GM12878 (cell line): Measurements from ENCODE around the gene PREX1.

Source experiments
- BCL11A ChIP-seq: IDR thresholded peaks from 2 replicates; pipeline ENCODE4 v1.6.1; 2011; ENCODE audit warnings: low read depth, low read length
- CBX5 ChIP-seq: sonication (generic); IDR thresholded peaks from 2 replicates; pipeline ENCODE4 v1.6.1; 2016; ENCODE audit warnings: low read depth, moderate library complexity, mild to moderate bottlenecking, inconsistent platforms
- EP300 ChIP-seq, 2 experiments: fragments of 150-350 bp in 1 of 2; IDR thresholded peaks; 2 replicates each; pipeline ENCODE4 v1.6.1; 2011 to 2012; ENCODE audit warnings: low read depth in 2 of 2, low read length in 2 of 2, borderline replicate concordance in 1 of 2, improper control_type of control experiment in 1 of 2, inconsistent platforms in 1 of 2; ENCODE audit not compliant: control insufficient read depth in 1 of 2
- NFIC ChIP-seq: IDR thresholded peaks from 2 replicates; pipeline ENCODE4 v1.6.1; 2012; ENCODE audit warnings: low read depth, mild to moderate bottlenecking, inconsistent platforms, low read length, moderate library complexity
- NRF1 ChIP-seq: conservative IDR thresholded peaks from 2 replicates; pipeline ENCODE4 v1.6.1; 2011; ENCODE audit warnings: mild to moderate bottlenecking, low read depth, low read length, improper control_type of control experiment
- POLR2A ChIP-seq: IDR thresholded peaks from 2 replicates; pipeline ENCODE4 v1.6.1; 2011; ENCODE audit warnings: low read depth, mild to moderate bottlenecking, low read length
- SPI1 ChIP-seq: IDR thresholded peaks from 2 replicates; pipeline ENCODE4 v1.6.1; 2011; ENCODE audit warnings: low read depth, mild to moderate bottlenecking, low read length, moderate library complexity, borderline replicate concordance; ENCODE audit not compliant: insufficient read depth
- SUPT20H ChIP-seq: IDR thresholded peaks from 2 replicates; pipeline ENCODE4 v1.6.1; 2011; ENCODE audit warnings: low read depth, mild to moderate bottlenecking, low read length, moderate library complexity, borderline replicate concordance; ENCODE audit not compliant: control insufficient read depth
- SUZ12 ChIP-seq: fragments of 200-600 bp; sonication (generic); IDR thresholded peaks from one replicate; pipeline ENCODE4 v1.6.1; 2018; ENCODE audit warnings: antibody characterized with exemption, mild to moderate bottlenecking; ENCODE audit not compliant: unreplicated experiment
- ZNF274 ChIP-seq: IDR thresholded peaks from one replicate; pipeline ENCODE4 v1.8.0; 2011; ENCODE audit not compliant: insufficient read length, insufficient read depth
- ZNF384 ChIP-seq: IDR thresholded peaks from 2 replicates; pipeline ENCODE4 v1.6.1; 2012; ENCODE audit warnings: low read depth, mild to moderate bottlenecking, low read length, improper control_type of control experiment, borderline replicate concordance
- TF ChIP-seq, protein P1 (sequence below), 3 experiments: IDR thresholded peaks in 2 of 3; conservative IDR thresholded peaks in 1 of 3; 2 replicates each; pipeline ENCODE4 v1.5.1; 2011; ENCODE audit warnings: low read depth in 3 of 3, low read length in 3 of 3, mild to moderate bottlenecking in 3 of 3, control low read depth in 2 of 3, moderate library complexity in 2 of 3, inconsistent platforms in 1 of 3, mixed read lengths in 1 of 3; ENCODE audit not compliant: control insufficient read depth in 2 of 3, insufficient read depth in 1 of 3; ENCODE audit errors: extremely low read depth in 1 of 3
- TF ChIP-seq, protein P2 (sequence below): fragments of 450-650 bp; IDR thresholded peaks from 2 replicates; pipeline ENCODE4 v1.6.1; 2017; ENCODE audit warnings: antibody characterized with exemption, mild to moderate bottlenecking, moderate library complexity
- TF ChIP-seq, protein P3 (sequence below): IDR thresholded peaks from 2 replicates; pipeline ENCODE4 v1.6.1; 2012; ENCODE audit warnings: mild to moderate bottlenecking, low read depth, low read length

DNA sequence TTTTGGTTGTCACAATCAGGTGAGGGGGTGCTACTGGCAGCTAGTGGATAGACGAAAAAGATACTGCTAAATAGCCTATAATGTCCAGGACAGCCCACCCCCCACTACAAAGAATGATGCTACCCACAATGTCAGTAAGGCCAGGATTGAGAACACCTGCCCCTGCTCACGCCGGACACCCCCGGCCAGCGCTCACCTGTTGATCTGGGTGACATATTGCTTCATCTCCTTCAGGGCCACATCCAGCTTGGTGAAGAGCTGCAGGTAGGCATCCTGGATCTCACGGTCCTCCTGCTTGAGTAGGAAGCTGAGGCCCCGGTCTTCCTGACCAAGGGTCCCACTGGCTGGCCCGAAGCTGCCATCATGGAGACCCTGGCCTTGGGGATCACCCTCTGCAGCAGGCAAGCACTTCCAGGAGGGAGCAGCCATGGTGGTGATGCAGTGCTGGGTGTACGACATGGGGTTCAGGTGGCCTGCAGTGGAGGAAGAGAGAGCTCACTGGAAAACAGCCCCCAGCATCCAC, 178.6 kb downstream of the PREX1 start:
- TF ChIP-seq NRF1 (no peak), SUZ12 (no peak), EP300 (IDR thresholded peaks at IDR 0.05; ENCODE audit: borderline replicate concordance in 1 of 2, control insufficient read depth in 1 of 2, low read depth in 2 of 2, low read length in 2 of 2) (no peak), ZNF274 (no peak), SPI1 (no peak), POLR2A (no peak; the same call in 1 of the 2 replicates), ZNF384 (no peak), CBX5 (no peak), NFIC (no peak), BCL11A (no peak), SUPT20H (no peak)
- TF ChIP-seq, protein P1, sequence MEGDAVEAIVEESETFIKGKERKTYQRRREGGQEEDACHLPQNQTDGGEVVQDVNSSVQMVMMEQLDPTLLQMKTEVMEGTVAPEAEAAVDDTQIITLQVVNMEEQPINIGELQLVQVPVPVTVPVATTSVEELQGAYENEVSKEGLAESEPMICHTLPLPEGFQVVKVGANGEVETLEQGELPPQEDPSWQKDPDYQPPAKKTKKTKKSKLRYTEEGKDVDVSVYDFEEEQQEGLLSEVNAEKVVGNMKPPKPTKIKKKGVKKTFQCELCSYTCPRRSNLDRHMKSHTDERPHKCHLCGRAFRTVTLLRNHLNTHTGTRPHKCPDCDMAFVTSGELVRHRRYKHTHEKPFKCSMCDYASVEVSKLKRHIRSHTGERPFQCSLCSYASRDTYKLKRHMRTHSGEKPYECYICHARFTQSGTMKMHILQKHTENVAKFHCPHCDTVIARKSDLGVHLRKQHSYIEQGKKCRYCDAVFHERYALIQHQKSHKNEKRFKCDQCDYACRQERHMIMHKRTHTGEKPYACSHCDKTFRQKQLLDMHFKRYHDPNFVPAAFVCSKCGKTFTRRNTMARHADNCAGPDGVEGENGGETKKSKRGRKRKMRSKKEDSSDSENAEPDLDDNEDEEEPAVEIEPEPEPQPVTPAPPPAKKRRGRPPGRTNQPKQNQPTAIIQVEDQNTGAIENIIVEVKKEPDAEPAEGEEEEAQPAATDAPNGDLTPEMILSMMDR (IDR thresholded peaks at IDR 0.05 in 2 of 3, conservative IDR thresholded peaks at IDR 0.05 in 1 of 3; ENCODE audit: control insufficient read depth in 2 of 3, extremely low read depth in 1 of 3, insufficient read depth in 1 of 3, low read depth in 3 of 3, low read length in 3 of 3): no peak
- TF ChIP-seq, protein P2, sequence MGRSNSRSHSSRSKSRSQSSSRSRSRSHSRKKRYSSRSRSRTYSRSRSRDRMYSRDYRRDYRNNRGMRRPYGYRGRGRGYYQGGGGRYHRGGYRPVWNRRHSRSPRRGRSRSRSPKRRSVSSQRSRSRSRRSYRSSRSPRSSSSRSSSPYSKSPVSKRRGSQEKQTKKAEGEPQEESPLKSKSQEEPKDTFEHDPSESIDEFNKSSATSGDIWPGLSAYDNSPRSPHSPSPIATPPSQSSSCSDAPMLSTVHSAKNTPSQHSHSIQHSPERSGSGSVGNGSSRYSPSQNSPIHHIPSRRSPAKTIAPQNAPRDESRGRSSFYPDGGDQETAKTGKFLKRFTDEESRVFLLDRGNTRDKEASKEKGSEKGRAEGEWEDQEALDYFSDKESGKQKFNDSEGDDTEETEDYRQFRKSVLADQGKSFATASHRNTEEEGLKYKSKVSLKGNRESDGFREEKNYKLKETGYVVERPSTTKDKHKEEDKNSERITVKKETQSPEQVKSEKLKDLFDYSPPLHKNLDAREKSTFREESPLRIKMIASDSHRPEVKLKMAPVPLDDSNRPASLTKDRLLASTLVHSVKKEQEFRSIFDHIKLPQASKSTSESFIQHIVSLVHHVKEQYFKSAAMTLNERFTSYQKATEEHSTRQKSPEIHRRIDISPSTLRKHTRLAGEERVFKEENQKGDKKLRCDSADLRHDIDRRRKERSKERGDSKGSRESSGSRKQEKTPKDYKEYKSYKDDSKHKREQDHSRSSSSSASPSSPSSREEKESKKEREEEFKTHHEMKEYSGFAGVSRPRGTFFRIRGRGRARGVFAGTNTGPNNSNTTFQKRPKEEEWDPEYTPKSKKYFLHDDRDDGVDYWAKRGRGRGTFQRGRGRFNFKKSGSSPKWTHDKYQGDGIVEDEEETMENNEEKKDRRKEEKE: no peak
- TF ChIP-seq, protein P3, sequence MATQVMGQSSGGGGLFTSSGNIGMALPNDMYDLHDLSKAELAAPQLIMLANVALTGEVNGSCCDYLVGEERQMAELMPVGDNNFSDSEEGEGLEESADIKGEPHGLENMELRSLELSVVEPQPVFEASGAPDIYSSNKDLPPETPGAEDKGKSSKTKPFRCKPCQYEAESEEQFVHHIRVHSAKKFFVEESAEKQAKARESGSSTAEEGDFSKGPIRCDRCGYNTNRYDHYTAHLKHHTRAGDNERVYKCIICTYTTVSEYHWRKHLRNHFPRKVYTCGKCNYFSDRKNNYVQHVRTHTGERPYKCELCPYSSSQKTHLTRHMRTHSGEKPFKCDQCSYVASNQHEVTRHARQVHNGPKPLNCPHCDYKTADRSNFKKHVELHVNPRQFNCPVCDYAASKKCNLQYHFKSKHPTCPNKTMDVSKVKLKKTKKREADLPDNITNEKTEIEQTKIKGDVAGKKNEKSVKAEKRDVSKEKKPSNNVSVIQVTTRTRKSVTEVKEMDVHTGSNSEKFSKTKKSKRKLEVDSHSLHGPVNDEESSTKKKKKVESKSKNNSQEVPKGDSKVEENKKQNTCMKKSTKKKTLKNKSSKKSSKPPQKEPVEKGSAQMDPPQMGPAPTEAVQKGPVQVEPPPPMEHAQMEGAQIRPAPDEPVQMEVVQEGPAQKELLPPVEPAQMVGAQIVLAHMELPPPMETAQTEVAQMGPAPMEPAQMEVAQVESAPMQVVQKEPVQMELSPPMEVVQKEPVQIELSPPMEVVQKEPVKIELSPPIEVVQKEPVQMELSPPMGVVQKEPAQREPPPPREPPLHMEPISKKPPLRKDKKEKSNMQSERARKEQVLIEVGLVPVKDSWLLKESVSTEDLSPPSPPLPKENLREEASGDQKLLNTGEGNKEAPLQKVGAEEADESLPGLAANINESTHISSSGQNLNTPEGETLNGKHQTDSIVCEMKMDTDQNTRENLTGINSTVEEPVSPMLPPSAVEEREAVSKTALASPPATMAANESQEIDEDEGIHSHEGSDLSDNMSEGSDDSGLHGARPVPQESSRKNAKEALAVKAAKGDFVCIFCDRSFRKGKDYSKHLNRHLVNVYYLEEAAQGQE: no peak
